ENCODE results near the gene NRG3.

DNA sequence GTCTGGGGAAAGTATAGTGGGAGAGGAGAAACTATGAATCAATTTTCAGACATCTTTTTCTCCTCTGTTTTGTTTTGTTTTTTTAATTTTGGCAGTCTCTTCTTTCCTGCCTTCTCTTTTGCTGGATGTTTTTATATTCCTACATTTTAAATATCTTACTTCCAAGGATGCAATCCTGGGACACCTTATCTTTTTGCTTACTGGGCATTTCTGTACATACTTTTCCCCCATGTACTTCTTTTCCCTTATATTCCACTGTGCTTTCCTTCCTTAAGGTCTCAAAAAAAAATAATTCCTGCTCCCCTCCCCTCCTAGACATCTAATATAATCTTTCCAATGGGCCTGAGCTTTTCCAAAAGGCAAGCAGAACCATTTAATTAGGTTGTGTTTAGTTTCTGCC lies 701.1 kb downstream of the NRG3 start:
- TF ChIP-seq FOXP2 (optimal IDR thresholded peaks at IDR 0.05; ENCODE audit: control extremely low read depth, extremely low read length, insufficient read depth) (no peak), POLR2AphosphoS5 (IDR thresholded peaks at IDR 0.05; ENCODE audit: borderline replicate concordance, low read depth, low read length) (no peak)

All from SK-N-MC (cell line).